GM10266 (cell line): ENCODE measurements around the gene EIF2D.

Experiments used
- DNase-seq: peaks from one replicate; pipeline ENCODE4 v3.0.0; 2012; ENCODE audit errors: extremely low spot score
- CTCF ChIP-seq: IDR thresholded peaks from 2 replicates; pipeline ENCODE4 v1.5.1; 2012; ENCODE audit warnings: mild to moderate bottlenecking, low read depth; ENCODE audit not compliant: control insufficient read depth, insufficient read depth; ENCODE audit errors: missing control alignments

EIF2D gene

GRCh38 chr1:206557636-206558473 is 54.4 kb downstream of the EIF2D start:
- TF ChIP-seq CTCF = no peak
- DNase-seq = no peak

GRCh38 chr1:206556750-206557635 is 55.3 kb downstream of the EIF2D start:
- no peak for TF ChIP-seq CTCF
- peak; percentile 71 for DNase-seq

GRCh38 chr1:206556047-206556749 is 56.1 kb downstream of the EIF2D start:
- DNase-seq = peak; percentile 47
- no peak for TF ChIP-seq CTCF

- peak; percentile 64 for DNase-seq
- TF ChIP-seq CTCF = no peak
These were observed 56.8 kb downstream of the EIF2D start for GRCh38 chr1:206555473-206555935.

- no peak for DNase-seq
- TF ChIP-seq CTCF = no peak
These were observed 57.4 kb downstream of the EIF2D start for GRCh38 chr1:206554701-206555472.

- no peak for TF ChIP-seq CTCF
- no peak for DNase-seq
These were observed 58.1 kb downstream of the EIF2D start for GRCh38 chr1:206554211-206554610.
